ENCODE results near the gene DYNLL2.

DNA sequence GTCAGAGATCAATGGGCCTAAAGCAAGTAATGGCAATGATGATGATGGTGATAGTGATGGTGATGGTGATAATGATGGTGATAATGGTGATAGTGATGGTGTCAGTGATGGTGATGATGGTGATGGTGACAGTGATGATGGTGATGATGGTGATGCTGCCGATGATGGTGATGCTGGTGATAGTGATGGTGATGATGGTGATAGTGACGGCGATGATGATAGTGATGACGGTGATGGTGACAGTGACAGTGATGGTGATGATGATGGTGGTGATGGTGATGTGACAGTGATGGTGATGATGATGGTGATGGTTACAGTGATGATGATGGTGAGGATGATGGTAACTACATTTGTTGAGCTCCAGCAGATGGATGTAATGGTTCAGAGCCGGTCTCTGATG, 34.2 kb downstream of the DYNLL2 start:
- TF ChIP-seq SNAI2 (CRISPR knock-in tag; IDR thresholded peaks at IDR 0.05) (no peak), CSDC2 (CRISPR knock-in tag; IDR thresholded peaks at IDR 0.05) (no peak)
- TF ChIP-seq, protein P1, sequence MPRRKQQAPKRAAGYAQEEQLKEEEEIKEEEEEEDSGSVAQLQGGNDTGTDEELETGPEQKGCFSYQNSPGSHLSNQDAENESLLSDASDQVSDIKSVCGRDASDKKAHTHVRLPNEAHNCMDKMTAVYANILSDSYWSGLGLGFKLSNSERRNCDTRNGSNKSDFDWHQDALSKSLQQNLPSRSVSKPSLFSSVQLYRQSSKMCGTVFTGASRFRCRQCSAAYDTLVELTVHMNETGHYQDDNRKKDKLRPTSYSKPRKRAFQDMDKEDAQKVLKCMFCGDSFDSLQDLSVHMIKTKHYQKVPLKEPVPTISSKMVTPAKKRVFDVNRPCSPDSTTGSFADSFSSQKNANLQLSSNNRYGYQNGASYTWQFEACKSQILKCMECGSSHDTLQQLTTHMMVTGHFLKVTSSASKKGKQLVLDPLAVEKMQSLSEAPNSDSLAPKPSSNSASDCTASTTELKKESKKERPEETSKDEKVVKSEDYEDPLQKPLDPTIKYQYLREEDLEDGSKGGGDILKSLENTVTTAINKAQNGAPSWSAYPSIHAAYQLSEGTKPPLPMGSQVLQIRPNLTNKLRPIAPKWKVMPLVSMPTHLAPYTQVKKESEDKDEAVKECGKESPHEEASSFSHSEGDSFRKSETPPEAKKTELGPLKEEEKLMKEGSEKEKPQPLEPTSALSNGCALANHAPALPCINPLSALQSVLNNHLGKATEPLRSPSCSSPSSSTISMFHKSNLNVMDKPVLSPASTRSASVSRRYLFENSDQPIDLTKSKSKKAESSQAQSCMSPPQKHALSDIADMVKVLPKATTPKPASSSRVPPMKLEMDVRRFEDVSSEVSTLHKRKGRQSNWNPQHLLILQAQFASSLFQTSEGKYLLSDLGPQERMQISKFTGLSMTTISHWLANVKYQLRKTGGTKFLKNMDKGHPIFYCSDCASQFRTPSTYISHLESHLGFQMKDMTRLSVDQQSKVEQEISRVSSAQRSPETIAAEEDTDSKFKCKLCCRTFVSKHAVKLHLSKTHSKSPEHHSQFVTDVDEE (CRISPR knock-in tag; IDR thresholded peaks at IDR 0.05): no peak
